ENCODE data around the gene SEPHS2.

GRCh38 chr16:30414159-30414558 lies 31.5 kb downstream of the SEPHS2 start:
- no peak for TF ChIP-seq MYC (IDR thresholded peaks at IDR 0.05; ENCODE audit: borderline replicate concordance, low read length)
- TF ChIP-seq CHD2 (IDR thresholded peaks at IDR 0.05; ENCODE audit: low read length, partially characterized antibody): no peak
- no peak for TF ChIP-seq CTCF (IDR thresholded peaks at IDR 0.05)
- no peak for TF ChIP-seq ESRRA (IDR thresholded peaks at IDR 0.05; ENCODE audit: borderline replicate concordance, low read length)
